Small intestine (tissue), 7 donors: Measurements from ENCODE around the gene PPP1R26. TPM values are rescaled to one million over a fixed set of nuclear protein-coding genes. Genes with fewer than 3 reads are reported as not detected.

Experiments
- DNase-seq, 2 donors: peaks; one replicate each; pipeline versions ENCODE4 v3.0.0 to v3.0.0-alpha.2; 2013
- FAIRE-seq: peaks from 2 replicates; lab custom pipeline; 2012; peaks lifted over from hg19 to GRCh38; lab: Jason Lieb, UNC
- H3K27ac ChIP-seq, 3 donors: one replicate each; pipeline ENCODE4 v1.5.1; 2013; ENCODE audit warnings: low read length in 2 of 3, mild to moderate bottlenecking in 2 of 3, control low read depth in 1 of 3, inconsistent platforms in 1 of 3, low read depth in 1 of 3, moderate library complexity in 1 of 3
- H3K27me3 ChIP-seq, 3 donors: one replicate each; pipeline ENCODE4 v1.6.1; 2013; ENCODE audit warnings: low read length in 3 of 3, inconsistent platforms in 1 of 3; ENCODE audit not compliant: control insufficient read depth in 3 of 3, insufficient read depth in 3 of 3
- H3K36me3 ChIP-seq, 3 donors: one replicate each; pipeline ENCODE4 v1.6.1; 2013; ENCODE audit warnings: low read length in 3 of 3, inconsistent platforms in 1 of 3, low read depth in 1 of 3, mild to moderate bottlenecking in 1 of 3, moderate library complexity in 1 of 3; ENCODE audit not compliant: control insufficient read depth in 3 of 3, insufficient read depth in 2 of 3
- H3K4me1 ChIP-seq, 3 donors: one replicate each; pipeline ENCODE4 v1.6.1; 2013; ENCODE audit warnings: low read length in 2 of 3, inconsistent platforms in 1 of 3, low read depth in 1 of 3, mild to moderate bottlenecking in 1 of 3, moderate library complexity in 1 of 3; ENCODE audit not compliant: control insufficient read depth in 3 of 3, insufficient read depth in 2 of 3
- H3K4me3 ChIP-seq, 3 donors: one replicate each; pipeline ENCODE4 v1.5.1; 2013; ENCODE audit warnings: low read length in 3 of 3, control low read depth in 1 of 3, inconsistent platforms in 1 of 3, low read depth in 1 of 3, mild to moderate bottlenecking in 1 of 3, moderate library complexity in 1 of 3
- H3K9me3 ChIP-seq, 2 donors: one replicate each; pipeline ENCODE4 v1.6.1; 2013; ENCODE audit warnings: low read depth in 1 of 2, low read length in 1 of 2; ENCODE audit not compliant: control insufficient read depth in 2 of 2, insufficient read depth in 1 of 2
- WGBS, 3 donors: extraction: QIAGEN DNeasy Blood & Tissue Kit; methylation state at CpG; one replicate each; pipeline ENCODE4 v1.1.7; 2013; 5-methylcytosine and 5-hydroxymethylcytosine counted together
- polyA plus RNA-seq, 4 donors: library from polyadenylated mRNA; stranded (reverse) in 3 of 4; unstranded in 1 of 4; fragments of 200-250 nt in 3 of 4; fragments of 120-200 nt in 1 of 4; gene quantifications; one replicate each; pipeline versions ENCODE4 v1.2.1 to v1.2.3, GENCODE V29; 2013
- donor health status: healthy with polysubstance abuse.
- donor health status: control.
- donor health status: control.
- donor health status: Bipolar disorder and iron deficiency.
- donor health status: healthy.

PPP1R26 gene
- polyA plus RNA-seq, 4 donors: 6.5 to 16.6 (median 10.0) TPM

- H3K4me3 ChIP-seq: no peak overlapping the region
- peaks cover 0 to 3% of the 10 kb centered on the region in 2 donors for H3K9me3 ChIP-seq
- no peaks in the 10 kb centered on the region for H3K4me1 ChIP-seq
- H3K36me3 ChIP-seq: no peaks in the 10 kb centered on the region
- no peak overlapping the region for H3K27ac ChIP-seq
- DNase-seq (no peak), FAIRE-seq (no peak)
- 70 to 81% (median 74%) methylated on average over 16 to 17 of the region's 17 CpGs for WGBS, 3 donors
- no peaks in the 10 kb centered on the region for H3K27me3 ChIP-seq
These were observed 34.9 kb downstream of the PPP1R26 start for GRCh38 chr9:135514342-135515082.

GRCh38 chr9:135515083-135515951 is 35.7 kb downstream of the PPP1R26 start:
- WGBS, 3 donors: 81 to 85% (median 81%) methylated on average over 30 to 31 of the region's 31 CpGs
- no peak overlapping the region for H3K27ac ChIP-seq
- DNase-seq (no peak), FAIRE-seq (no peak)
- H3K36me3 ChIP-seq: no peaks in the 10 kb centered on the region
- peaks cover 0 to 1% (median 0%) of the 10 kb centered on the region in 3 donors for H3K27me3 ChIP-seq
- no peak overlapping the region for H3K4me3 ChIP-seq
- no peaks in the 10 kb centered on the region for H3K4me1 ChIP-seq
- H3K9me3 ChIP-seq: no peaks in the 10 kb centered on the region

- DNase-seq (no peak), FAIRE-seq (no peak)
- H3K9me3 ChIP-seq: no peaks in the 10 kb centered on the region
- 65 to 72% (median 69%) methylated on average over 25 of the region's 25 CpGs for WGBS, 3 donors
- no peak overlapping the region for H3K4me3 ChIP-seq
- no peaks in the 10 kb centered on the region for H3K4me1 ChIP-seq
- H3K36me3 ChIP-seq: no peaks in the 10 kb centered on the region
- no peak overlapping the region for H3K27ac ChIP-seq
- peaks cover 0 to 1% (median 0%) of the 10 kb centered on the region in 3 donors for H3K27me3 ChIP-seq
These were observed 36.7 kb downstream of the PPP1R26 start for GRCh38 chr9:135516132-135516860.

GRCh38 chr9:135517407-135517822 is 37.8 kb downstream of the PPP1R26 start:
- Histone ChIP-seq H3K4me1 (no peaks in the 10 kb centered on the region), H3K36me3 (no peaks in the 10 kb centered on the region), H3K27ac (no peak overlapping the region), H3K4me3 (no peak overlapping the region), H3K27me3 (peaks cover 0 to 1% (median 0%) of the 10 kb centered on the region in 3 donors), H3K9me3 (no peaks in the 10 kb centered on the region)
- DNase-seq (no peak), FAIRE-seq (no peak)
- WGBS, 3 donors: 91 to 92% (median 91%) methylated on average over 24 of the region's 24 CpGs

GRCh38 chr9:135519179-135519971 is 39.8 kb downstream of the PPP1R26 start:
- no peaks in the 10 kb centered on the region for H3K4me1 ChIP-seq
- no peaks in the 10 kb centered on the region for H3K9me3 ChIP-seq
- no peak overlapping the region for H3K4me3 ChIP-seq
- no peak overlapping the region for H3K27ac ChIP-seq
- no peak for DNase-seq
- no peak for FAIRE-seq
- WGBS, 3 donors: 89 to 90% (median 90%) methylated on average over 10 of the region's 10 CpGs
- peaks cover 0 to 1% (median 0%) of the 10 kb centered on the region in 3 donors for H3K27me3 ChIP-seq
- H3K36me3 ChIP-seq: no peaks in the 10 kb centered on the region

- Histone ChIP-seq H3K36me3 (no peaks in the 10 kb centered on the region), H3K4me3 (no peak within 1 kb of the TSS), H3K27me3 (peaks cover 0 to 1% (median 0%) of the 10 kb centered on the region in 3 donors), H3K4me1 (no peaks in the 10 kb centered on the region), H3K27ac (no peak within 1 kb of the TSS), H3K9me3 (no peaks in the 10 kb centered on the region)
- DNase-seq (no peak), FAIRE-seq (no peak)
- WGBS, 3 donors: 81 to 85% (median 84%) methylated on average over 17 to 18 of the region's 18 CpGs
These were observed 41.5 kb downstream of the PPP1R26 start, which contains the start of gene LCN1 for GRCh38 chr9:135520916-135521607. TSS of gene LCN1 (plus strand) at chr9:135521440. CDS start at chr9:135521498, 58 bp downstream.

DNA sequence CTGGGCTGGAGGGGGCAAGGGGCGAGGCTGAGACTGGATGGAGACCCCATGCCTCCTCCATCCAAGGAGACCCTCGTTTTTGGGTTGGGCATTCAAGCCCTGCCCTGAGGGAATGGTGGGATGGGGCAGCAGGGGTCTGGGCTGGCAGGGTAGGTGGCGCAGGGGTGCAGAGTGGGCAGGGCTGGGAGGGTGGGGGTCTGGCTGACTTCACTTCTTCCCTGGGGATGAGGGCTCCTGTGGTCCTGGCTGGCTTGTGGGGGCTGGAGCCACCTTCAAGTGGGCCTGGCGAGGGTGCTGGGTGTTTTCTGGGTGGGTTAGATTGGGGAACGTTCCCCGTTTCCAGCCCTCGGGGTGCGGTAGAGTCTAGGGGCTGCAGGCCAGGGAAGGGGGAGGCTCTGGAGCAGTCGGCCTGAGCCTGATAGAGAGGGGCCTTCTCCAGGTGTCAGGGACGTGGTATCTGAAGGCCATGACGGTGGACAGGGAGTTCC is 42.1 kb downstream of the PPP1R26 start:
- H3K27me3 ChIP-seq: peaks cover 0 to 1% (median 0%) of the 10 kb centered on the region in 3 donors
- no peaks in the 10 kb centered on the region for H3K9me3 ChIP-seq
- no peak for DNase-seq
- H3K4me3 ChIP-seq: no peak overlapping the region
- no peak for FAIRE-seq
- H3K4me1 ChIP-seq: no peaks in the 10 kb centered on the region
- no peak overlapping the region for H3K27ac ChIP-seq
- WGBS, 3 donors: 77 to 85% (median 80%) methylated on average over 8 to 11 of the region's 11 CpGs
- H3K36me3 ChIP-seq: no peaks in the 10 kb centered on the region
